Vagina (tissue), 2 donors: ENCODE data around the gene DNAJA3.

Experiments
- CTCF ChIP-seq, 3 experiments: fragments of 450-650 bp in 2 of 3; fragments of 200-600 bp in 1 of 3; sonication (generic) in 1 of 3; IDR thresholded peaks; one replicate each; pipeline ENCODE4 v1.5.1; 2017 to 2019; ENCODE audit warnings: antibody characterized with exemption in 3 of 3, mild to moderate bottlenecking in 2 of 3, moderate library complexity in 2 of 3
- POLR2A ChIP-seq, 2 donors: fragments of 450-650 bp; IDR thresholded peaks; one replicate each; pipeline ENCODE4 v1.6.1; 2017; ENCODE audit warnings: antibody characterized with exemption in 2 of 2, mild to moderate bottlenecking in 2 of 2, moderate library complexity in 2 of 2

GRCh38 chr16:4419402-4419959 is 6.2 kb upstream of the DNAJA3 start:
- TF ChIP-seq POLR2A (IDR thresholded peaks at IDR 0.05) = no peak
- TF ChIP-seq CTCF (IDR thresholded peaks at IDR 0.05) = no peak
